HG03060 (cell line): ENCODE results near the gene MYRF.

Experiments used
- ATAC-seq: cut with Tn5 transposase; IDR thresholded peaks from one replicate; pipeline ENCODE4 v1.9.1; 2021; ENCODE audit warnings: low read depth, moderate number of reproducible peaks; ENCODE audit not compliant: unreplicated experiment

The MYRF gene

DNA sequence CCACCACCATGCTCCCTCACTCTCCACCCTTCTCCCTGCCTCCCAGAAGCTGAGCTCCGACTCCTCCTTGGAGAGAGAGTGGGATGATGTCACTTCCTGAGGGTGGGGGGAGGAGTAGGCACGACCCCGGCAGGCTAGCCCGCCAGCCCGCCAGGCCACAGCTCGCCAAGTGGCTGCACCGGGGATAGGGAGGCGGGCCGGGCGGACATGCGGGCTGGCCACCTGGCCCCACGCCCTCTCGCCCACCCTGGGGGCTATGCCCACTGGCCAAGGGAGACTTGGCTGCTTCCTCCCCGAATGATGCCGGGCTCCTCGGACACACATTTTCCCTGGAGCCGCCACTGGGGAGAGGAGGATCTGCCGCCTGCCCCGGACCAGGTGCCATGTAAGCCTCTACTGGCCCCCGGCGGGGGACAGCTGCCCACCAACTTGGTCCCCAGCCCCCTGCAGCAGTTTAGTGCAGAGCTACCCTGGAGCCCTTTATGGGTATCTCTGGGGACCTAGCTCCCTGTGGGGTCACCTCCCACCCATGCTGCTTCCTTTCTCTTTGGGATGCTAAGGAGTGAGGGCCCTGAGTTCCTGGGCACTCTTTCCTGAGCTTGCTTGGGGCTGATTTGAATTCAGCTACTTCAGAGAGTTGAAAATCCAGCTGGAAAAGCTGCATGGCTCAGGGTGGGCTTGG lies 33.7 kb upstream of the MYRF start:
- no peak for ATAC-seq

DNA sequence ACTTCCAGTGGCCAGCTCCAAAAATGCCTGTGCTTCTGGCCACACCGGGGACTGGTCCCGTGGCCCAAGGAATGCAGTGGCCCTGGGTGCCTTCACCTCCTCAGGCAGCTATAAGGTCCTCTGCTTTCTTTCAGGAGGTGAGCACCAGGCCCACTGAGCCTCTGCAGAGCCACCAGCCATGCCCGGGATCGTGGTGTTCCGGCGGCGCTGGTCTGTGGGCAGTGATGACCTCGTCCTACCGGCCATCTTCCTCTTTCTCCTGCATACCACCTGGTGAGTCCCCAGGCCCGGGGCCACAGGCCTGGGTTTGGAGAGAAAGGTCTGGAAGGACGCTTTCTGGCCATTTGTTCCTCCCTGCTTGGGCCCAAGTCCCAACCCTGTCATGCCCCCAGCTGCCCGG lies 32.5 kb upstream of the MYRF start:
- ATAC-seq, result no peak

DNA sequence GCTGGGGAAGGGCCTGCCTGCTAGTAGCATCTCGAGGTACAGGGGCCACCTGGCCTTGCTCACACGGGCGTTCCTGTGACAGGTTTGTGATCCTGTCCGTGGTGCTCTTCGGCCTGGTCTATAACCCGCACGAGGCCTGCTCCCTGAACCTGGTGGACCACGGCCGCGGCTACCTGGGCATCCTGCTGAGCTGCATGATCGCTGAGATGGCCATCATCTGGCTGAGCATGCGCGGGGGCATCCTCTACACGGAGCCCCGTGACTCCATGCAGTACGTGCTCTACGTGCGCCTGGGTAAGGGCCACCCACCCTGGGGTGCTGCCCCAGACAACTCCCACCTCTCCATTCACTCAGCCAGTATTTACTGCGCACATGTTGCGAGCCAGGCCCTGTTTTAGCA lies 31.8 kb upstream of the MYRF start:
- ATAC-seq, result no peak

- no peak for ATAC-seq
Measured at GRCh38 chr11:61724437-61724836, 28.0 kb upstream of the MYRF start.

DNA sequence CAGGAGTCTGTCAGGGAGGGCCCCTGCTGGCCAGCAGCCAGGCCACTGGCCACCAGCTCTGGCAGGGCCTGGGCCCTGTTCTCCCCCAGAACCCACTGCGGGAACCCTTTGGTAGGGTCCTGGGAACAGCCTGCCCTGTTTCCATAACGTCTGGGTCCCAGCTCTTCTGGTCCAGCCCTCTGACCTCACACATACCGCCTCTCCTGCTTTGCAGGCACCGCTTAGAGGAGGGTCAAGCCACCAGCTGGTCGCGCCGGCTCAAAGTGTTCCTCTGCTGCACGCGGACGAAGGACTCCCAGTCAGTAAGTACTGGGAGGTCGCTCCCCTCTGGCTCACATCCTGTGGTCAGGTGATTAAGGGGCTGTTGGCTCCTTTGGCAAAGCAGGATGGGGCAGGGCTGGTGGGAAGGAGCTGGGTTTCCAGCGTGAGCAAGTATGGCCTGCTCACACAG lies 26.6 kb upstream of the MYRF start:
- no peak for ATAC-seq

- no peak for ATAC-seq
Measured at GRCh38 chr11:61726775-61727174, 25.7 kb upstream of the MYRF start.

DNA sequence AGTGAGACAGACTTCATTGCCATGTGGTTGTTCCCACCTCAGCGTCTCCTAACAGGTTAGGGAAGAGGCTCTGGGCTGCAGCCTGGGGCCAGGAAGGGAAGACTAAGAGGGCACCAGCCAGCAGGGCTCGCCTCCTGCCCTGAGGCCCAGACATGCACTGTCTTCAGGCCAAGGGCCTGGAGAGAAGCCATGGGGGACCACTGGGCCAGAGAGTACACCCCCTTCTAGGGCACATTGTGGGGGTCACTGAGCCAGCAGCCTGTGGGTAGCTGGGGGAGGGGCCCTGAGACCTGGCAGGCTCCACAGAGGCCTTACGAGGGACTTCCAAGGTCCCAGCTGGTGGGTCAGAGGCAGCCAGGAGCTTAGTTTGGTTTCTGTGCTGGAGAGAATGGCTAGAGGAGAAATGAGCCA lies 25.0 kb upstream of the MYRF start:
- no peak for ATAC-seq

DNA sequence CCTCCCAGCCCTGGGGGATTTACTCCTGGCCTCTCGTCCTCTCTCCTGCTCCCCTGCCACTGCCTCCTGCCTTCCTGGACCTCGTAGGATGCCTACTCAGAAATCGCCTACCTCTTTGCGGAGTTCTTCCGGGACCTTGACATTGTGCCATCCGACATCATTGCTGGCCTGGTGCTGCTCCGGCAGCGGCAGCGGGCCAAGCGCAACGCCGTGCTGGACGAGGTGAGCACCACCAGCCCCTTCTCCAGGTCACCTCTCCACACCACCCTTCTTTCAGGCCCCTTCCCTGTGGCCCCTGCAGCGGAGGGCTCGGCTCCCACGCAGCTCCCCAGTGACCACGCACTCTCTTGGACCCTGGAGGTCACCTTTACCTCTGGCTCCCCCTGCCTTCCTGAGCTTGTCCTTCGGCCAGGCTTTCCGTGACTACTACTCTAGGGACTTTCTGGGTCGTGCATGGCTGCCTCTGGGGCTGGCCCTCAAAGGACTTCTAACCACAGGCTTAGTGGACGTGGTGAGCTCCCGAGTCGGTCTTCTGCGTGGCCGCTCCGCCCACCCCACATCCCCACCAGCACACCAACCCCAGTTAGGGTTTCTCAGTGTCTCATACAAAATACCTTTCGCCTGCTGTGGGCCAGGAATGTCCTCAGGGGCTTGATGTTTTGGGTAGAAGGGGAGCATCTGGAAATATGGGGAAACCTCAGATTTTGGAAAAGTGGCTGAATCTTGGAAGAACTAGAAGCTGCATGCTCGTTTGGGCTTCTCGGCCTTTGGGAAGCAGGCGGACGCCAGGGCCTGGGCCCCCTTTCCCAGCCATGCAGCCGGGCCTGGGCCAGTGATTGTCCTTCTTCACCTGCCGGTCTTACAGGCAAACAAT lies 24.1 kb upstream of the MYRF start:
- no peak for ATAC-seq

DNA sequence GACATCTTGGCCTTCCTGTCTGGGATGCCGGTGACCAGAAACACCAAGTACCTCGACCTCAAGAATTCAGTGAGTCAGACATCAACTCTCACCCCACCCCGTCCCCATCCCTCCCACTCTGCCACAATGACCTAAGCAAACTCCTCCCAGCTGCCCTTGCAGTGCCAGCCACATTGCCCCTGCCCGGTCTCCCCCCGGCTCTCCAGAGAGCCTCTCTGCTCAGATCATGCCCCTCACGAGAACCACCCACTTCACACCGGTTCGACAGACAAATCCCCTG lies 23.6 kb upstream of the MYRF start:
- no peak for ATAC-seq

GRCh38 chr11:61730240-61730994 lies 22.0 kb upstream of the MYRF start:
- ATAC-seq, result no peak

- no peak for ATAC-seq
Measured at GRCh38 chr11:61731211-61731951, 21.1 kb upstream of the MYRF start.

DNA sequence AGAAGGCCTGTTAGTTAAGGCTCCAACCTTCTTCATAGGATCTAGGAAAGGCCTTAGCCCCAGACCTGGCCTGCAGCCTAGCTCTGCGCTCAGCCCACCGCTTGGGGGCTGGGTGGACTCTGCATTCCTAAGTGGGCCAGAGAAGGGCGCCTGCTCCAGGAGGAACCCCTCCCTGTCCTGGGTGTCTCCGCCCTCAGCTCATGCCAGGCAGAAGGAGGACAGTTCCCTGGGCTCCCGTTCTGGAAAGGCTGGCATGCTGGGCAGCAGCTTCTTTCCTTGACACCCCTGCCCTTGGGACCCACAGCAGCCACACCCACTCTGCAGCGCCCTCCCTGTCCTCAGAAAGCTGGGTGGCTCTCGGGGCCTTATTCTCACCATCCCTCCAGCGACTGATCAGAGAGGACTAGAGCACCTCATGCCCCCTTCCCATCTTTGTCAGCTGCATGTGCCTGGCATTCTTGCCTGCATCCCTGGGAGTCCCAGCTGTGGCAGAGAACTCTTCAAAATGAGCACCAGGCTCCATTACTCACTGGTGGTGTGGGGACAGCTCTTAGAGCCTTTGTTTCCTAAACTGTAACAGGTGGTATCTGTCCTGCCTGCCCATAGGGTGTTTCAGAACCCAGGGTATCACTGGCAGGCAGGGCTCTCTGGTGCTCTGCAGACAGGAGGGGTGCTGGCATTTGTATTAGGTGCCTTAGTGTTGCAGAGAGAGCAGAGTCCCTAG lies 20.3 kb upstream of the MYRF start:
- no peak for ATAC-seq

DNA sequence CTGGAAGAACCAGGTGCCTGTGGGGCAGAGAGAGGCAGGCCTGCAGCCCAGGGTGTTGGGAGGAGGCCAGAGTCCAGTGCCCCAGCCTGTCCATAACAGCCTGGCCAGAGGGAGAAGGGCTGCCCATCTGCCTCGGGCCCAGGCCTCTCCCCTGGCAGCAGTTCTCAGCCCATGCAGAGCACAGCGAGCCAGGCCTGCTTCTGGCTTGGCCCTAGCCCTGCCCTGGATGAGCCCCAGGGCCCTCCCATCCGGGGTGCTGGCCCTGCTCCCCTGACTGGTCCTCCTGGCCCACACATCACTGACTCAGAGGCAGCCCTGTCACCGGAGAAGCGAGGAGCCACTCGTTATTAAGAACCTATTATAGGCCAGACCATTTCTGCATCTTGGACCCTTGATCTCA lies 19.7 kb upstream of the MYRF start:
- ATAC-seq, result no peak

DNA sequence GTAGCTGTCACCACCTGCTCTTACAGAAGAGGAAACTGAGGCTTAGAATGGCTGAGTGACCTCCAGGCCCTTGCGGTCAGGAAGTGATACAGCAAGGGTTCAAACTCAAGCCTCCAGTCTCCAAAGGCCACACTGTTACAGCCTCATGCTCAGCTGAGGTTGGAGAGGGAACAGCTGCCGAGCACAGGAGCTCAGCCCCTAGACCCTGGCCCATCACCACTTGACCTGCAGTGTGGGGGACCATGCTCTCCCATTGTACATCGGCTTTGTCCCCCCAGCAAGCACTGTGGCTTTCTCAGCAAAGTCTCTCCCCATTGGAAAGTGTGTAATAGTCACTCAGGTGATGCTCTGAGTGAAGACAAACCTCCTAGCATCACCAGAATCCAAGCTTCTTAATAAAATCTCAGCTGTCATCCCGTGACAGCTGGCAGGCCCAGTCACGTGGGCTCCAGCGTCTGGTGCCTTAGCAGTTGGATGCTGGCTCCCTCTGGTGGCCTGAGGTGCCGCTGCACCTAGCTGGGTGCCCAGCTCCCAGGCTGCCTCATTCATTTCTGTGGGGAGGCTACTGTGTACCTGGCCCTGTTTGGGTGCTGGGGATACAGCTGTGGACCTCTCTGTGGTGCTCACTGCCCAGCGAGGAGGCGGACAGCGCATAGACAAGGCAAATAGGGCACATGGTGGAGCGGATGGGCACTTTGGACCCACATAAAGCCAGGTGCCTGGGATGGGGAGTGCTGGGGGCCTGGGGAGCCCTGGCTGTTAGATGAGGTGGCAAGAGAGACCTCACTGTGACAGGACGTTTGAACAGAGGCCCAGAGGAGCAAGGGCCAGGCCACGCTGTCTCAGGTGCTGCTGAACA lies 19.1 kb upstream of the MYRF start:
- ATAC-seq, result no peak

DNA sequence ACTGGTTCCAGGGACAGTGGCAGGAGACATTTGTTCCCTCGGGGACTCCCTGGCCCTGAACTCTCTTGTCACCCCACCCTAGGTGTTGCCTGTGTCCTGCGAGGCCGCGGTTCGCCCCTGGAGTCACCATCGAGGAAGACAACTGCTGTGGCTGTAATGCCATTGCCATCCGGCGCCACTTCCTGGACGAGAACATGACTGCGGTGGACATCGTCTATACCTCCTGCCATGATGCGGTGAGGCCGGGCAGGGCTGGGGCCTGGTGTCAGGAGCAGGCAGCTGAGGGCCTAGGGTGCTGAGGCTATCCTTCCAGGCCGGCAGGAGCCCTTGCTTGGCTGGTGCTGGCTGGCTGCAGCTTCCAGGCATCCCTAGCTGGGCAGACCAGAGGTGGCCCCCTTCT lies 17.7 kb upstream of the MYRF start:
- ATAC-seq, result no peak

GRCh38 chr11:61735391-61735790 lies 17.0 kb upstream of the MYRF start:
- no peak for ATAC-seq

DNA sequence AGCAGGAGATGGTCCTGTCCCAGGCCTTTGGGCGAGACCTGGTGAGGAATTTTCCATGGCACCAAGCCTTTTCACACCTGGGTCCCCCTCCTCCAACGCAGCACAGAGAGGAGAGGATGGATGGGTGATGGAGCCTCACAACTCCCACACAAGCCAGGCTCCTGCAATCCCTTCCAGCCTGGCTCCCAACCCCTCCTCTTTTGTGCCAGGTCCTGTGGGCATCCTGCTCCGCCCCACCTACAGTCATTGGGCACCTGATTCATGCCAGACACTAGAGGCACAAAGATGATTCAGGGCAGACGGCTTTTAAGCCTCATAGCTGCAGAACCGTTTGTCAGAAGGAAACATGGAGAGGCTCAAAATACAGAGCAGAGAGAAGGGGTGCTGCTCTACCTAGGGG lies 16.1 kb upstream of the MYRF start:
- no peak for ATAC-seq

DNA sequence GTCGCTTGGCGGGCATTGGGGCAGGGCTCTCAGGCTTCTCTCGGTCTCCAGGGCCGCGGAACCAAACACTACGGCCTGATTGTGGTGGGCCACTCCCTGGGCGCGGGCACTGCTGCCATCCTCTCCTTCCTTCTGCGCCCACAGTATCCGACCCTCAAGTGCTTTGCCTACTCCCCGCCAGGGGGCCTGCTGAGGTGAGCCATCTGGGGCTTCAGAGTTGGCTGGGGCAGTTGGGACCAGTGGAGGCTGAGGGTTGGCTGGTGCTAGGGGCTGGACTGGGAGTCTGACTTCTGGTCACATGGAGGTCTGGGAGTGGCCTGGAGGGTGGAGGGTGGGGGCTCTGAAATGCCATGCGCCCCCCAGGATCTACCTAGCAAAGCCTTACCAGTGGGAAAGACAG lies 15.3 kb upstream of the MYRF start:
- no peak for ATAC-seq

- no peak for ATAC-seq
Measured at GRCh38 chr11:61737636-61738386, 14.6 kb upstream of the MYRF start.
